AG04450 (cell line): ENCODE results near the gene USP2. TPM values are rescaled to one million over a fixed set of nuclear protein-coding genes. Genes with fewer than 3 reads are reported as not detected.

Experiments
- CTCF ChIA-PET: fragments of 300-600, 350-600 bp; formaldehyde crosslinking; extraction: SDS; loops from one replicate; lab custom pipeline; 2022; ENCODE audit warnings: antibody characterized with exemption, inconsistent platforms; lab: Charles Lee
- POLR2A ChIA-PET: fragments of 350-600 bp; formaldehyde crosslinking; extraction: SDS; loops from one replicate; lab custom pipeline; 2021; ENCODE audit warnings: antibody characterized with exemption, inconsistent platforms; lab: Yijun Ruan, JAX
- DNase-seq: peaks from one replicate; pipeline ENCODE4 v3.0.0-alpha.2; 2011; ENCODE audit warnings: low read depth, low spot score
- H3K27ac ChIP-seq: one replicate; pipeline ENCODE4 v1.5.1; 2012; ENCODE audit warnings: low read depth, low read length, control low read depth
- H3K27me3 ChIP-seq: one replicate; pipeline ENCODE4 v1.6.0; 2012; ENCODE audit warnings: low read length; ENCODE audit not compliant: control insufficient read depth, insufficient read depth
- H3K4me3 ChIP-seq: 2 replicates; pipeline ENCODE4 v1.5.1; 2011; ENCODE audit warnings: mild to moderate bottlenecking, low read depth, low read length, control low read depth
- H3K9me3 ChIP-seq: 2 replicates; pipeline ENCODE4 v1.5.1; 2012; ENCODE audit warnings: low read length; ENCODE audit not compliant: control insufficient read depth, insufficient read depth
- CTCF ChIP-seq: IDR thresholded peaks from 2 replicates; pipeline ENCODE4 v1.5.1; 2011; ENCODE audit warnings: low read depth, low read length, control low read depth, inconsistent platforms
- polyA plus RNA-seq: library from polyadenylated mRNA; depleted of rRNA; stranded (reverse); fragments of >200 nt; gene quantifications from 2 replicates; pipeline ENCODE4 v1.2.3, GENCODE V29; 2011

The USP2 gene
- polyA plus RNA-seq, 1 experiment: 0.32 TPM

DNA sequence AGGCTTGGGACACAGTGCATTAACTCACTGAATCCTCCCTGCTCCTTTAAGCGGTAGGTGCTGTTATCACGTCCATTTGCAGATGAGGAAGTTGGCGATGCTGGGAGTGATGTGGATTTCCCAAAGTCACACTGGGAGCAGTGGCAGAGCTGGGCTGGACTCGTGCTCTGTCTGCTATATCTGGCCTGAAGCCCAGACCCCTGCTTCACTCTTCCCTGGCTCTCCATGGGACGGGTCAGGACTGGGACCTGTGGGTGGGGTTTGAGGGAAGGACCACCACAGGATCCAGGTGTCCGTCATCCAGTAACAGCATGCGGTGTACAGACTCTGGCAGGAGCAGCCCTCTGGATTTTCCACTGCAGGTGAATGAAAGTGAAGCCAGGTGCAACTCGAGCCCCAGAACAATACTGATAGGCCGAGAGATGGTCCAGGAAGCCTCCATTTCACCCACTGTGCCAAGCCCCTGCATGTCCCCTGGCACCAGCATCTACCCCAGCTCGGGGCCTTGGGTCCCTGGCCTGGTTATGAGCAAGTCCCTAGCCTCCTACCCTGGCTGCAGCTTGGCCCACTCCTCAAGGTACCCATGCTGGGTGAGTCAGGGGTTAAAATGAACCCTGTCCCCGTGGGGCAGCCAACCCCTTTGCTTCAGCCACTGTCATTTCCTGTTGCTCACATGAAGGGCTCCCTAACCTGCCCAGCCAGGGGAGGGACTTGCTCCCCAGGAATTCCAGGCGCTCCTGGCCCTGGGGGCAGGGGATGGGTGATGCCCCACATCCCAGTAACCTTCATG, 4.2 kb downstream of the USP2 start:
- Histone ChIP-seq H3K9me3 (no peaks in the 10 kb centered on the region), H3K4me3 (no peak overlapping the region), H3K27me3 (no peaks in the 10 kb centered on the region), H3K27ac (no peak overlapping the region)
- TF ChIP-seq CTCF: no peak
- POLR2A ChIA-PET: interaction anchor here (0.6 to 2.2 kb wide), 2 partner anchors 24 to 39 kb away, joined by 4 to 12 read pairs; no protein-coding TSS in a partner anchor
- no peak for DNase-seq
- CTCF ChIA-PET: interaction anchor here (0.6 to 7.5 kb wide), 8 partner anchors 15 to 98 kb away, joined by 3 to 102 read pairs (median 26); partner anchors contain the start of gene C1QTNF5

GRCh38 chr11:119376197-119376847, 5.2 kb downstream of the USP2 start:
- no peak for DNase-seq
- no peak for TF ChIP-seq CTCF
- POLR2A ChIA-PET: interaction anchor here (2.2 kb wide), 1 partner anchor 38 kb away, joined by 12 read pairs; no protein-coding TSS in a partner anchor
- Histone ChIP-seq H3K27ac (no peak overlapping the region), H3K4me3 (no peak overlapping the region), H3K27me3 (peaks cover 2% of the 10 kb centered on the region), H3K9me3 (no peaks in the 10 kb centered on the region)
- CTCF ChIA-PET: interaction anchor here (0.6 to 7.5 kb wide), 12 partner anchors 9 to 170 kb away, joined by 3 to 102 read pairs (median 16); partner anchors contain the start of genes C1QTNF5 and CBL

DNA sequence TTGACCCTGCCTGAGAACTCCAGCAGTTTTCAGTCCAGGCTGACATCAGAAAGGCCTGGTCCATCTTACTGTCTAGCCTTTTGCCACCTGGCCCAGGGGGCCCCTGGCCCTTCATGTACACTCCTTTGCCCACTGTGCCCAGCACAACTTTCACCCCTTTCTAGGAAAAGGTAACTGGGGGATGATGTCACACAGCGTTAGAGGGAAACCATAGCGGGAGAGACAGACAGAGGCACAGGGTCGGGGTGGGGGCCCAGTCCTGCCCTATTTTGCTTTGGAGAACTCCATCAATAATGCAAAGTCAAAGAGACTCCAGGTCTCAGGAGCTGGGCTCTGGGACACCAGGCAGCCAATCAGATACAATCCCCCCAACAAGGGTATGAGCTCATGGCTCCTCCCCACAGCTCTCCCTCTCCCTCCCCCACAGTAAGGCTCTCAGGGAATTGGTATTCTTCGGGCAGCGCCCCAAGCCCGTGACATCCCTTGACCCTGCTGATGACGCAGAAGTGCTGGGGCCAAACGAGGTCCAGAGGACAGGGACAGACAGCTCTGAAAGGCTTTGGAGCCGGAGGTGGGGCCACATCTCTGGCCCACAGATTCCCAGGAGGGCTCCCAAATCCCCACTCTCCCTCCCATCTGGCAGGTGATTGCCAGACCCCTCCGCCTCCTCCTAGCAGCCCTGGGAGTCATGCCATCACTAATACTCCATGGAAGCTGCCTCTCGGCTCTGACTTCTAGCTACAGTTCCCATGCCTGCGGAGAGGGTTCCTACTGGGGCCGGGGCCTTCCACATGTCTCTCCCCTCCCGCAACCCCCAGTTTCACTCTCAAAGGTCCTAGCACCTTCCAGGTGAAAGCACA, 5.9 kb downstream of the USP2 start:
- no peaks in the 10 kb centered on the region for H3K9me3 ChIP-seq
- ChIA-PET POLR2A (interaction anchor here (1.0 to 2.2 kb wide), 2 partner anchors 37 to 42 kb away, joined by 3 to 12 read pairs; no protein-coding TSS in a partner anchor), CTCF (interaction anchor here (0.9 to 7.5 kb wide), 12 partner anchors 8 to 733 kb away, joined by 3 to 102 read pairs (median 16); partner anchors contain the start of genes C1QTNF5, CBL and MCAM)
- no peak for TF ChIP-seq CTCF
- H3K27me3 ChIP-seq: peaks cover 7% of the 10 kb centered on the region
- H3K4me3 ChIP-seq: no peak overlapping the region
- H3K27ac ChIP-seq: peak overlapping the region; percentile 21
- no peak for DNase-seq

GRCh38 chr11:119374632-119375336, 6.7 kb downstream of the USP2 start:
- no peak for TF ChIP-seq CTCF
- peaks cover 12% of the 10 kb centered on the region for H3K27me3 ChIP-seq
- no peak for DNase-seq
- H3K27ac ChIP-seq: peak overlapping the region; percentile 21
- no peaks in the 10 kb centered on the region for H3K9me3 ChIP-seq
- ChIA-PET POLR2A (interaction anchor here (1.0 to 2.2 kb wide), 4 partner anchors 10 to 42 kb away, joined by 3 to 12 read pairs (median 4); no protein-coding TSS in a partner anchor), CTCF (interaction anchor here (0.5 to 7.5 kb wide), 30 partner anchors 8 to 734 kb away, joined by 3 to 102 read pairs (median 4); partner anchors contain the start of genes C1QTNF5, CBL, DPAGT1 and MCAM)
- H3K4me3 ChIP-seq: no peak overlapping the region
